Thyroid gland (tissue), 4 donors: Measurements from ENCODE around the gene CDK10. TPM values are rescaled to one million over a fixed set of nuclear protein-coding genes. Genes with fewer than 3 reads are reported as not detected.
"Not testable (repeated sequence)": the region's sequence is repeated elsewhere in the genome, so short reads cannot be mapped to it uniquely, and the experiment has no call there.

Experiments used
- DNase-seq, 2 donors: peaks; one replicate each; pipeline ENCODE4 v3.0.0-alpha.2; 2019
- H3K27ac ChIP-seq, 3 donors: fragments of 200-600 bp; sonication (generic); 1 replicate in 2 of 3; 2 replicates in 1 of 3; pipeline ENCODE4 v1.5.1; 2016 to 2019; ENCODE audit warnings: mild to moderate bottlenecking in 1 of 3, moderate library complexity in 1 of 3
- H3K27me3 ChIP-seq: fragments of 200-600 bp; sonication (generic); one replicate; pipeline ENCODE4 v1.5.1; 2019
- H3K36me3 ChIP-seq, 2 donors: fragments of 200-600 bp; sonication (generic); one replicate each; pipeline ENCODE4 v1.5.1; 2016 to 2019
- H3K4me1 ChIP-seq, 2 donors: fragments of 200-600 bp; sonication (generic); one replicate each; pipeline ENCODE4 v1.5.1; 2017 to 2019
- H3K4me3 ChIP-seq, 3 donors: fragments of 200-600 bp; sonication (generic); replicated peaks in 1 of 3; 1 replicate in 2 of 3; 2 replicates in 1 of 3; pipeline ENCODE4 v1.5.1; 2016; ENCODE audit warnings: mild to moderate bottlenecking in 1 of 3
- H3K9me3 ChIP-seq: fragments of 200-600 bp; sonication (generic); one replicate; pipeline ENCODE4 v1.5.1; 2017
- CTCF ChIP-seq, 6 experiments: fragments of 200-600 bp in 3 of 6; fragments of 450-650 bp in 3 of 6; sonication (generic) in 3 of 6; IDR thresholded peaks; one replicate each; pipeline ENCODE4 v1.5.1; 2016 to 2019; ENCODE audit warnings: antibody characterized with exemption in 6 of 6, mild to moderate bottlenecking in 2 of 6, inconsistent platforms in 1 of 6, moderate library complexity in 1 of 6
- POLR2A ChIP-seq, 2 donors: fragments of 450-650 bp; IDR thresholded peaks; one replicate each; pipeline ENCODE4 v1.6.1; 2017; ENCODE audit warnings: antibody characterized with exemption in 2 of 2, mild to moderate bottlenecking in 2 of 2, moderate library complexity in 1 of 2
- WGBS, 2 donors: methylation state at CpG; one replicate each; pipeline ENCODE4 v1.1.5; 2017; 5-methylcytosine and 5-hydroxymethylcytosine counted together
- intact Hi-C: fragments of 100-400 bp; cut with DNase I; formaldehyde crosslinking; loops from one replicate; pipeline ENCODE4 v1.15.1; 2023
- total RNA-seq, 4 donors: library from RNA; depleted of rRNA; stranded (reverse); fragments of >200 nt; gene quantifications; one replicate each; pipeline ENCODE4 v1.2.3, GENCODE V29; 2016

The CDK10 gene
- total RNA-seq, 4 donors from 2014 or later, result 88.7 to 109 (median 91.3) TPM

GRCh38 chr16:89688395-89688794 is 1.9 kb downstream of the CDK10 start:
- WGBS, 2 donors, result 94 to 98% methylated on average over 5 of the region's 5 CpGs

DNA sequence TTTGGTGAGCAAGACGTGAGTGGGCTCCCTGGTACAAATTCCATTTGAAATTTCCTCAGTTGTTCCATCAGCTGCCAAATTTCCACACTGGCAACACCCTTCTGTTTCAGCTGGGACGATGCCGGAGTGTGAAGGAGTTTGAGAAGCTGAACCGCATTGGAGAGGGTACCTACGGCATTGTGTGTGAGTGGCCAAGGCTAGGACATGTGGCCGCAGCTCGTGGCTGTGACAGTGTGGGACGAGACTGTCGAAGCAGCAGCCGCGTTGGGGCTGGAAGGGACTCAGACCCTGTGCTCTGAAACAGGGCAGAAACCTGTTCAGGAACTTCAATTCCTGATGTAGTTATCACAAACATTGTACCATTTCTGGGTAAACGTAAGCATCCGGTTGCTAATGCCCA is 2.7 kb downstream of the CDK10 start:
- H3K27me3 ChIP-seq, result no peaks in the 10 kb centered on the region
- 94 to 95% methylated on average over 13 of the region's 13 CpGs for WGBS, 2 donors
- peaks cover 29 to 34% of the 10 kb centered on the region in 2 donors for H3K36me3 ChIP-seq
- DNase-seq, result no peak
- H3K4me1 ChIP-seq, result peaks cover 8 to 11% of the 10 kb centered on the region in 2 donors
- H3K4me3 ChIP-seq, result no peak overlapping the region
- TF ChIP-seq CTCF (IDR thresholded peaks at IDR 0.05) (no peak), POLR2A (IDR thresholded peaks at IDR 0.05) (no peak)
- H3K9me3 ChIP-seq, result no peaks in the 10 kb centered on the region
- intact Hi-C loops, result no loop called here
- no peak overlapping the region for H3K27ac ChIP-seq

More at GRCh38 chr16:89688395-89688794, 1.9 kb downstream of the CDK10 start:
- TF ChIP-seq POLR2A (IDR thresholded peaks at IDR 0.05), result no peak
- TF ChIP-seq CTCF (IDR thresholded peaks at IDR 0.05), result no peak
- intact Hi-C loops, result no loop called here
- no peak overlapping the region for H3K4me3 ChIP-seq
- H3K36me3 ChIP-seq, result peaks cover 22 to 27% of the 10 kb centered on the region in 2 donors
- H3K27me3 ChIP-seq, result no peaks in the 10 kb centered on the region
- H3K4me1 ChIP-seq, result peaks cover 8 to 11% of the 10 kb centered on the region in 2 donors
- no peak overlapping the region for H3K27ac ChIP-seq
- H3K9me3 ChIP-seq, result no peaks in the 10 kb centered on the region
- no peak for DNase-seq

GRCh38 chr16:89689621-89690020 is 3.1 kb downstream of the CDK10 start:
- intact Hi-C loops, H3K9me3 ChIP-seq, H3K4me3 ChIP-seq, H3K27me3 ChIP-seq, DNase-seq, H3K27ac ChIP-seq: not testable (repeated sequence)
- 78 to 91% methylated on average over 4 of the region's 4 CpGs for WGBS, 2 donors
- H3K36me3 ChIP-seq, result peaks cover 32 to 38% of the 10 kb centered on the region in 2 donors
- H3K4me1 ChIP-seq, result peaks cover 8 to 11% of the 10 kb centered on the region in 2 donors

DNA sequence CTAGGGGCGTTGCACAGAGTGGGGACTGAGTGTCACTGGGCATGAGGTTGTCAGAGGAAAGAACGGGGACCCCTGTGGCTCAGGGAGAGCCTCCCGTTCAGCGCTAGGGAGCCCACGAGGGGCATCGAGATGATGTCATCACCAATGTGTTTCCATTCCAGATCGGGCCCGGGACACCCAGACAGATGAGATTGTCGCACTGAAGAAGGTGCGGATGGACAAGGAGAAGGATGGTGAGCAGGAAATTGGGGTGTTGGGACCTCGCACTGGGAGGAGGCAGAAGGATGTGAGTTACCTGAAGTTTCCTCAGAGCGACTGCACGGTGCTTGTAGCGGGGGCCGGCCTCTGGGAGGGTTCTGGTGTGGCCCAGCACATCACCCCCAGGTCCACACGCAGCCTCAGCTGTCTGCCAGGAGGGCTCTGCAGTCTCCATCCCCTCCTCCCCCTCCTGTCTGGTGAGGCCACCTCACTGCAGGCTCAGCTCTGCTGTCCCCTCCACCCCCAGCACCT is 4.0 kb downstream of the CDK10 start:
- Histone ChIP-seq H3K4me1 (peaks cover 8 to 11% of the 10 kb centered on the region in 2 donors), H3K27me3 (no peaks in the 10 kb centered on the region), H3K36me3 (peaks cover 32 to 38% of the 10 kb centered on the region in 2 donors), H3K4me3 (no peak overlapping the region), H3K27ac (no peak overlapping the region), H3K9me3 (no peaks in the 10 kb centered on the region)
- 93 to 97% methylated on average over 16 of the region's 16 CpGs for WGBS, 2 donors
- intact Hi-C loops, result no loop called here
- no peak for DNase-seq
- TF ChIP-seq POLR2A (IDR thresholded peaks at IDR 0.05), result no peak

GRCh38 chr16:89691231-89691985 is 4.9 kb downstream of the CDK10 start:
- 95 to 98% methylated on average over 14 to 20 of the region's 21 CpGs for WGBS, 2 donors

More at GRCh38 chr16:89691231-89691985, 4.9 kb downstream of the CDK10 start:
- H3K27me3 ChIP-seq, result no peaks in the 10 kb centered on the region
- peaks cover 8 to 11% of the 10 kb centered on the region in 2 donors for H3K4me1 ChIP-seq
- H3K27ac ChIP-seq, result no peak overlapping the region
- intact Hi-C loops, result no loop called here
- DNase-seq, result no peak
- TF ChIP-seq CTCF (IDR thresholded peaks at IDR 0.05) (no peak), POLR2A (IDR thresholded peaks at IDR 0.05) (no peak)
- no peak overlapping the region for H3K4me3 ChIP-seq
- H3K36me3 ChIP-seq, result peaks cover 32 to 38% of the 10 kb centered on the region in 2 donors
- H3K9me3 ChIP-seq, result no peaks in the 10 kb centered on the region
